Type B pancreatic cell (in vitro differentiated cells): Measurements from ENCODE around the gene CEACAM19. TPM values are rescaled to one million over a fixed set of nuclear protein-coding genes. Genes with fewer than 3 reads are reported as not detected.
A peak's percentile ranks its signal among the peaks of the same experiment; 100 is the strongest.
"Not testable (repeated sequence)": the region's sequence is repeated elsewhere in the genome, so short reads cannot be mapped to it uniquely, and the experiment has no call there.

Experiments used
- DNase-seq: peaks from one replicate; pipeline ENCODE4 v3.0.0; 2021; ENCODE audit warnings: mixed read lengths; ENCODE audit not compliant: unreplicated experiment; ENCODE audit errors: extremely low spot score
- H3K27ac Mint-ChIP-seq: 2 replicates; pipeline ENCODE4 v1.8.0; 2021; ENCODE audit warnings: mild to moderate bottlenecking, mixed read lengths
- H3K27me3 Mint-ChIP-seq: 2 replicates; pipeline ENCODE4 v1.8.0; 2021; ENCODE audit warnings: mixed read lengths
- H3K36me3 Mint-ChIP-seq: 2 replicates; pipeline ENCODE4 v1.8.0; 2021; ENCODE audit warnings: mixed read lengths
- H3K4me1 Mint-ChIP-seq: one replicate; pipeline ENCODE4 v1.8.0; 2021; ENCODE audit warnings: mixed read lengths; ENCODE audit not compliant: unreplicated experiment
- H3K4me3 Mint-ChIP-seq: 2 replicates; pipeline ENCODE4 v1.8.0; 2021; ENCODE audit warnings: mild to moderate bottlenecking, mixed read lengths
- H3K9me3 Mint-ChIP-seq: 2 replicates; pipeline ENCODE4 v1.8.0; 2021; ENCODE audit warnings: mixed read lengths
- CTCF ChIP-seq: fragments of 200-600 bp; sonication (generic); conservative IDR thresholded peaks from 2 replicates; pipeline ENCODE4 v1.5.0; 2021; ENCODE audit warnings: antibody characterized with exemption, mild to moderate bottlenecking
- total RNA-seq: library from RNA; stranded (reverse); gene quantifications from 2 replicates; pipeline ENCODE4 v1.2.1, GENCODE V29; 2021; ENCODE audit warnings: low replicate concordance

The CEACAM19 gene
- total RNA-seq, 1 donor from 2014 or later: 6.3 TPM

GRCh38 chr19:44627631-44628030 is 43.7 kb upstream of the CEACAM19 start:
- no peak overlapping the region for H3K4me3 Mint-ChIP-seq

GRCh38 chr19:44628793-44629192 is 42.5 kb upstream of the CEACAM19 start:
- peaks cover 4% of the 10 kb centered on the region for H3K4me1 Mint-ChIP-seq

More at GRCh38 chr19:44627631-44628030, 43.7 kb upstream of the CEACAM19 start:
- Mint-ChIP-seq H3K27ac (no peak overlapping the region), H3K27me3 (peaks cover 17% of the 10 kb centered on the region), H3K9me3 (peaks cover 4% of the 10 kb centered on the region), H3K4me1 (no peaks in the 10 kb centered on the region), H3K36me3 (no peaks in the 10 kb centered on the region)
- DNase-seq: no peak
- TF ChIP-seq CTCF: no peak

GRCh38 chr19:44631611-44632010 is 39.7 kb upstream of the CEACAM19 start:
- H3K9me3 Mint-ChIP-seq, H3K4me3 Mint-ChIP-seq, H3K36me3 Mint-ChIP-seq, DNase-seq, H3K27ac Mint-ChIP-seq: not testable (repeated sequence)
- H3K27me3 Mint-ChIP-seq: peaks cover 16% of the 10 kb centered on the region
- peaks cover 20% of the 10 kb centered on the region for H3K4me1 Mint-ChIP-seq

More at GRCh38 chr19:44628793-44629192, 42.5 kb upstream of the CEACAM19 start:
- Mint-ChIP-seq H3K36me3 (no peaks in the 10 kb centered on the region), H3K9me3 (peaks cover 4% of the 10 kb centered on the region), H3K27ac (no peak overlapping the region), H3K27me3 (peaks cover 16% of the 10 kb centered on the region), H3K4me3 (no peak overlapping the region)
- no peak for DNase-seq
- TF ChIP-seq CTCF: no peak

GRCh38 chr19:44634058-44634457 is 37.2 kb upstream of the CEACAM19 start:
- H3K36me3 Mint-ChIP-seq, H3K9me3 Mint-ChIP-seq, H3K27ac Mint-ChIP-seq, DNase-seq, H3K4me3 Mint-ChIP-seq: not testable (repeated sequence)
- H3K4me1 Mint-ChIP-seq: peaks cover 22% of the 10 kb centered on the region
- peaks cover 16% of the 10 kb centered on the region for H3K27me3 Mint-ChIP-seq

- no peak for TF ChIP-seq CTCF
- H3K4me3 Mint-ChIP-seq: no peak overlapping the region
- H3K9me3 Mint-ChIP-seq: peaks cover 7% of the 10 kb centered on the region
- no peak overlapping the region for H3K27ac Mint-ChIP-seq
- no peaks in the 10 kb centered on the region for H3K36me3 Mint-ChIP-seq
- no peak for DNase-seq
- H3K4me1 Mint-ChIP-seq: peaks cover 24% of the 10 kb centered on the region
- peaks cover 16% of the 10 kb centered on the region for H3K27me3 Mint-ChIP-seq
These were observed 36.5 kb upstream of the CEACAM19 start for GRCh38 chr19:44634785-44635184.

- H3K4me1 Mint-ChIP-seq: peaks cover 24% of the 10 kb centered on the region
- TF ChIP-seq CTCF: no peak
- peaks cover 16% of the 10 kb centered on the region for H3K27me3 Mint-ChIP-seq
- peak overlapping the region; percentile 44 for H3K27ac Mint-ChIP-seq
- H3K36me3 Mint-ChIP-seq: no peaks in the 10 kb centered on the region
- DNase-seq: no peak
- H3K9me3 Mint-ChIP-seq: peaks cover 7% of the 10 kb centered on the region
- H3K4me3 Mint-ChIP-seq: no peak overlapping the region
These were observed 35.5 kb upstream of the CEACAM19 start for GRCh38 chr19:44635581-44636438.
